PC-9 (cell line): ENCODE data around the gene ATP11A.

Source experiments
- EZH2 ChIP-seq: fragments of 200-600 bp; sonication (generic); IDR thresholded peaks from 2 replicates; pipeline ENCODE4 v1.8.0; 2017; ENCODE audit warnings: antibody characterized with exemption, low read depth
- TF ChIP-seq, protein P1 (sequence below): fragments of 200-600 bp; sonication (generic); conservative IDR thresholded peaks from 2 replicates; pipeline ENCODE4 v1.6.1; 2017; ENCODE audit warnings: mixed run types, antibody characterized with exemption, mild to moderate bottlenecking, moderate library complexity

GRCh38 chr13:112833551-112834257, 143.9 kb downstream of the ATP11A start:
- TF ChIP-seq, protein P1, sequence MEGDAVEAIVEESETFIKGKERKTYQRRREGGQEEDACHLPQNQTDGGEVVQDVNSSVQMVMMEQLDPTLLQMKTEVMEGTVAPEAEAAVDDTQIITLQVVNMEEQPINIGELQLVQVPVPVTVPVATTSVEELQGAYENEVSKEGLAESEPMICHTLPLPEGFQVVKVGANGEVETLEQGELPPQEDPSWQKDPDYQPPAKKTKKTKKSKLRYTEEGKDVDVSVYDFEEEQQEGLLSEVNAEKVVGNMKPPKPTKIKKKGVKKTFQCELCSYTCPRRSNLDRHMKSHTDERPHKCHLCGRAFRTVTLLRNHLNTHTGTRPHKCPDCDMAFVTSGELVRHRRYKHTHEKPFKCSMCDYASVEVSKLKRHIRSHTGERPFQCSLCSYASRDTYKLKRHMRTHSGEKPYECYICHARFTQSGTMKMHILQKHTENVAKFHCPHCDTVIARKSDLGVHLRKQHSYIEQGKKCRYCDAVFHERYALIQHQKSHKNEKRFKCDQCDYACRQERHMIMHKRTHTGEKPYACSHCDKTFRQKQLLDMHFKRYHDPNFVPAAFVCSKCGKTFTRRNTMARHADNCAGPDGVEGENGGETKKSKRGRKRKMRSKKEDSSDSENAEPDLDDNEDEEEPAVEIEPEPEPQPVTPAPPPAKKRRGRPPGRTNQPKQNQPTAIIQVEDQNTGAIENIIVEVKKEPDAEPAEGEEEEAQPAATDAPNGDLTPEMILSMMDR: no peak
- TF ChIP-seq EZH2: no peak
